D721Med (cell line): Measurements from ENCODE around the gene MED8.

Experiments
- DNase-seq: peaks from one replicate; pipeline ENCODE4 v3.0.0; 2011; ENCODE audit warnings: low spot score; ENCODE audit not compliant: insufficient read length
- FAIRE-seq: peaks from 2 replicates; lab custom pipeline; 2011; peaks lifted over from hg19 to GRCh38; lab: Jason Lieb, UNC
- CTCF ChIP-seq: IDR thresholded peaks from 2 replicates; pipeline ENCODE4 v1.5.1; 2012; ENCODE audit warnings: mild to moderate bottlenecking, control low read depth; ENCODE audit not compliant: insufficient read depth; ENCODE audit errors: missing control alignments

Gene MED8

GRCh38 chr1:43383449-43383848, 6.2 kb downstream of the MED8 start:
- TF ChIP-seq CTCF, result peak; percentile 33
- no peak for DNase-seq
- FAIRE-seq, result no peak

- no peak for FAIRE-seq
- no peak for DNase-seq
- TF ChIP-seq CTCF, result no peak
These were observed 7.4 kb downstream of the MED8 start for GRCh38 chr1:43382027-43382779.

- FAIRE-seq, result no peak
- no peak for TF ChIP-seq CTCF
- no peak for DNase-seq
These were observed 8.0 kb downstream of the MED8 start for GRCh38 chr1:43381612-43382011.

- no peak for DNase-seq
- no peak for FAIRE-seq
- no peak for TF ChIP-seq CTCF
These were observed 10.1 kb downstream of the MED8 start for GRCh38 chr1:43379476-43379875.

GRCh38 chr1:43377831-43378230, 11.8 kb downstream of the MED8 start:
- FAIRE-seq, result no peak
- TF ChIP-seq CTCF, result no peak
- DNase-seq, result no peak

- no peak for TF ChIP-seq CTCF
- no peak for FAIRE-seq
- no peak for DNase-seq
These were observed 12.8 kb downstream of the MED8 start for GRCh38 chr1:43376723-43377235.

GRCh38 chr1:43373066-43373940, 16.3 kb downstream of the MED8 start:
- FAIRE-seq (no peak), DNase-seq (no peak)
- no peak for TF ChIP-seq CTCF
